ENCODE results near the gene RAB1B. TPM values are rescaled to one million over a fixed set of nuclear protein-coding genes. Genes with fewer than 3 reads are reported as not detected.

The RAB1B gene
- total and polyA plus RNA-seq, 10 of the 15 experiments (the other 5 are each of a cell fraction or from before 2014, with no cell fraction given) = 10.4 to 193 (median 96.9) TPM

DNA sequence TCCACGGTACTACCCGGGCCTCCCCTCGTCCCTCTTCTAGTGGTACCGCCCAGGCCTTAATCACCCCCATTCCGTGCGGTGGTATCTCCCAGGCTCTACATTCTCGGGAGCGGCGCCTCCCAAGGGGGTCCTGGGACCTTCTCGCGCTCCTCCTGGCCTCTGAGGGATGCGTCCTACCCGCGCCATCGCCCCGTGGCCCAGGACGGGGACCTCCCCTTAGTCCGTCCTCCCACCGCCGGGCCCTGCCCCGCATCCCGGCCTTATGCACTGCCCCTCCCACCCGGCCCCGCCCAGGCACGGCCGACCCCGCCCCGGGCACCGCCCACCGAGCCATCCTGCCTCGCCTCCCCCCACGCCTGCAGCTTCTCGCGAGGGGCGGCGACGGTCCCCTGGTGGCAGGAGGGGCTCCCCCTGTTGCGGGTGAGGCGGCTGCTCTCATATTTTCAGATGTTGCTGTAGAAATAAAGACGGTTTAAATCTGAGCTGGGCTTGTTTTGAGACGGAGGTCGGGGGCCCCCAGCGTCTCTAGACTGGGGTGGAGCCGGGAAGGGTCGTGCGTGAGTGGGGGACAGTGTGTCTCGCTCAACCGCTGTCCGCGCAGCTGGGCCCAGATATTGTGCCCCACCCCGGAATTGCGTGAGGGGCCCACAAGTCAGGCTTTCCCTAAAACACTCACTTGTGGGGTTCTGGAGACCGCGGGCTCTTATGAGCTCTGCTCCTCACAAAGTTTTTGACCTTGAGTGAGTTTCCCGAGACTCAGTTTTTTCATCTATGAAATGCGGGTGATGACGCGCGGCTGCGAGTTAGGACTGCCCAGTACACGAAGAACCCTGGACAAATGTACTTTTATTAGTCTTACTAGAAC is 828 bp upstream of the RAB1B start (continued):
- TF ChIP-seq, protein P1, sequence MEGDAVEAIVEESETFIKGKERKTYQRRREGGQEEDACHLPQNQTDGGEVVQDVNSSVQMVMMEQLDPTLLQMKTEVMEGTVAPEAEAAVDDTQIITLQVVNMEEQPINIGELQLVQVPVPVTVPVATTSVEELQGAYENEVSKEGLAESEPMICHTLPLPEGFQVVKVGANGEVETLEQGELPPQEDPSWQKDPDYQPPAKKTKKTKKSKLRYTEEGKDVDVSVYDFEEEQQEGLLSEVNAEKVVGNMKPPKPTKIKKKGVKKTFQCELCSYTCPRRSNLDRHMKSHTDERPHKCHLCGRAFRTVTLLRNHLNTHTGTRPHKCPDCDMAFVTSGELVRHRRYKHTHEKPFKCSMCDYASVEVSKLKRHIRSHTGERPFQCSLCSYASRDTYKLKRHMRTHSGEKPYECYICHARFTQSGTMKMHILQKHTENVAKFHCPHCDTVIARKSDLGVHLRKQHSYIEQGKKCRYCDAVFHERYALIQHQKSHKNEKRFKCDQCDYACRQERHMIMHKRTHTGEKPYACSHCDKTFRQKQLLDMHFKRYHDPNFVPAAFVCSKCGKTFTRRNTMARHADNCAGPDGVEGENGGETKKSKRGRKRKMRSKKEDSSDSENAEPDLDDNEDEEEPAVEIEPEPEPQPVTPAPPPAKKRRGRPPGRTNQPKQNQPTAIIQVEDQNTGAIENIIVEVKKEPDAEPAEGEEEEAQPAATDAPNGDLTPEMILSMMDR (IDR thresholded peaks at IDR 0.05 in 2 of 3, conservative IDR thresholded peaks at IDR 0.05 in 1 of 3; ENCODE audit: control insufficient read depth in 2 of 3, extremely low read depth in 1 of 3, insufficient read depth in 1 of 3, low read depth in 3 of 3, low read length in 3 of 3) = no peak
- TF ChIP-seq SP1 (IDR thresholded peaks at IDR 0.05; ENCODE audit: low read depth, low read length) (no peak), MTA2 (IDR thresholded peaks at IDR 0.05; ENCODE audit: low read depth) (peak; percentile 36; the same call in 1 of the 2 replicates), ZSCAN29 (IDR thresholded peaks at IDR 0.05) (no peak), MEF2A (IDR thresholded peaks at IDR 0.05; ENCODE audit: insufficient read depth, low read depth, low read length) (no peak), RB1 (IDR thresholded peaks at IDR 0.05; ENCODE audit: borderline replicate concordance) (0 out of 2 replicates have a peak, but pooled peaks have one; percentile 11), GATAD2B (conservative IDR thresholded peaks at IDR 0.05; ENCODE audit: low read depth) (0 out of 2 replicates have a peak, but pooled peaks have one; percentile 27), KLF5 (IDR thresholded peaks at IDR 0.05; ENCODE audit: partially characterized antibody) (peak; percentile 90), RELA (IDR thresholded peaks at IDR 0.05; ENCODE audit: borderline replicate concordance, partially characterized antibody) (no peak), ZBED1 (IDR thresholded peaks at IDR 0.05; ENCODE audit: borderline replicate concordance) (no peak)
- TF ChIP-seq, protein P2, sequence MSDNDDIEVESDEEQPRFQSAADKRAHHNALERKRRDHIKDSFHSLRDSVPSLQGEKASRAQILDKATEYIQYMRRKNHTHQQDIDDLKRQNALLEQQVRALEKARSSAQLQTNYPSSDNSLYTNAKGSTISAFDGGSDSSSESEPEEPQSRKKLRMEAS (IDR thresholded peaks at IDR 0.05; ENCODE audit: low read depth, low read length) = no peak
